ENCODE data around the gene SLC37A1.

DNA sequence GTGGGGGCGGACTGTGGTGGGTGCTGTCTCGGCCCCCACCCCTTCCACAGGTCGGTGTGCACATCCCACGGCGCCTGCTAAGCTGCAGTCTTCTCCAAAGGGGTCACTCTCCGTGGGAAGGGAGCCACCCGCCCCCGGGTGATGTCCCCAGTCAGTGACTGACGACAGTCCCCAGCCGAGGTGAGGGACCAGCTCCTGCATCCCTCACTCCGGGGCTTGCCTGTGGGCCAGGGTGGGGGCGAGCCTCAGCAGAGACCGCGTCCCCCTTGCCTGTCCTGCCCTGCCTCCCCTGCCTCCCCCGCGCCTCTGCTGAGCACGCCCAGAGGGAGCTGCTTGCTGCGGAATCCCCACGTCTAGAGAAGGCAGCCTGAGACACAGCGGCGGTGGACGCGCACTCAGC, 103.8 kb downstream of the SLC37A1 start:
- TF ChIP-seq, protein P1, sequence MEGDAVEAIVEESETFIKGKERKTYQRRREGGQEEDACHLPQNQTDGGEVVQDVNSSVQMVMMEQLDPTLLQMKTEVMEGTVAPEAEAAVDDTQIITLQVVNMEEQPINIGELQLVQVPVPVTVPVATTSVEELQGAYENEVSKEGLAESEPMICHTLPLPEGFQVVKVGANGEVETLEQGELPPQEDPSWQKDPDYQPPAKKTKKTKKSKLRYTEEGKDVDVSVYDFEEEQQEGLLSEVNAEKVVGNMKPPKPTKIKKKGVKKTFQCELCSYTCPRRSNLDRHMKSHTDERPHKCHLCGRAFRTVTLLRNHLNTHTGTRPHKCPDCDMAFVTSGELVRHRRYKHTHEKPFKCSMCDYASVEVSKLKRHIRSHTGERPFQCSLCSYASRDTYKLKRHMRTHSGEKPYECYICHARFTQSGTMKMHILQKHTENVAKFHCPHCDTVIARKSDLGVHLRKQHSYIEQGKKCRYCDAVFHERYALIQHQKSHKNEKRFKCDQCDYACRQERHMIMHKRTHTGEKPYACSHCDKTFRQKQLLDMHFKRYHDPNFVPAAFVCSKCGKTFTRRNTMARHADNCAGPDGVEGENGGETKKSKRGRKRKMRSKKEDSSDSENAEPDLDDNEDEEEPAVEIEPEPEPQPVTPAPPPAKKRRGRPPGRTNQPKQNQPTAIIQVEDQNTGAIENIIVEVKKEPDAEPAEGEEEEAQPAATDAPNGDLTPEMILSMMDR (conservative IDR thresholded peaks at IDR 0.05; ENCODE audit: low read depth, low read length), result no peak
- no peak for TF ChIP-seq EZH2 (IDR thresholded peaks at IDR 0.05; ENCODE audit: borderline replicate concordance, low read depth, low read length, poor library complexity, severe bottlenecking)

All from A673 (cell line).